Effector memory CD4-positive, alpha-beta T cell (primary cell): ENCODE results near the gene DCLK1.

Experiments
- DNase-seq, 3 donors: peaks; one replicate each; pipeline ENCODE4 v3.0.0-alpha.2; 2020
- H3K27ac ChIP-seq: 2 replicates; pipeline ENCODE4 v1.7.0; 2013; ENCODE audit warnings: mild to moderate bottlenecking, low read length, moderate library complexity; ENCODE audit not compliant: insufficient read depth, poor library complexity, severe bottlenecking
- H3K27me3 ChIP-seq: replicated peaks from 2 replicates; pipeline ENCODE4 v1.7.0; 2013; ENCODE audit warnings: mild to moderate bottlenecking, low read length; ENCODE audit not compliant: insufficient read depth, control insufficient read depth, poor library complexity, severe bottlenecking
- H3K36me3 ChIP-seq: 2 replicates; pipeline ENCODE4 v1.7.0; 2013; ENCODE audit warnings: mild to moderate bottlenecking, low read length, moderate library complexity; ENCODE audit not compliant: control insufficient read depth, insufficient read depth
- H3K4me1 ChIP-seq: 2 replicates; pipeline ENCODE4 v1.7.0; 2013; ENCODE audit warnings: low read length, mild to moderate bottlenecking; ENCODE audit not compliant: control insufficient read depth, insufficient read depth, poor library complexity, severe bottlenecking
- H3K4me3 ChIP-seq: 2 replicates; pipeline ENCODE4 v1.7.0; 2013; ENCODE audit warnings: low read length, low read depth, mild to moderate bottlenecking; ENCODE audit not compliant: insufficient read depth, poor library complexity, severe bottlenecking
- H3K9me3 ChIP-seq: 2 replicates; pipeline ENCODE4 v1.7.0; 2013; ENCODE audit warnings: mild to moderate bottlenecking, low read length, moderate library complexity; ENCODE audit not compliant: control insufficient read depth

DCLK1 gene

DNA sequence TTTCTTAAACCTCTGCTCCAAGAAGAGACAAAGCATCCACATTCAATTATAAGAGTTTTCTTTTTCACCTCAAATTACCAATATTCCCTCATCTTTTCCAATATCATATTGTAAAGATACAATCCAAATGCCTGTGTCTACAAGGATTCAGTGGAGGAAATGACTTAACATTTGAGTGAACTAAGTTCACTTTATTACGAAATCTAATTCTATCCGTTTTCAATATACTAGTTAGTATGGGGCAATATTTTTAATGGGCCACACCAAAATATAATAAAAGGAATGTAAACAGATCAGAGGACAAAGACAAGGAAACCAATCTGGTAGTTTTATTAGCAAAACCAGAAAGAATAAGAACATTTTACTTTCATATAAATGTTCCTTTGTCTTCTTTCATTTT, 136.0 kb downstream of the DCLK1 start:
- H3K27ac ChIP-seq, result no peak overlapping the region
- H3K27me3 ChIP-seq, result no peaks in the 10 kb centered on the region
- no peaks in the 10 kb centered on the region for H3K36me3 ChIP-seq
- no peak overlapping the region for H3K4me3 ChIP-seq
- H3K9me3 ChIP-seq, result no peaks in the 10 kb centered on the region
- DNase-seq, result no peak
- no peaks in the 10 kb centered on the region for H3K4me1 ChIP-seq

GRCh38 chr13:35994131-35994966, 136.8 kb downstream of the DCLK1 start:
- H3K27ac ChIP-seq, result no peak overlapping the region
- no peak overlapping the region for H3K4me3 ChIP-seq
- no peak for DNase-seq

DNA sequence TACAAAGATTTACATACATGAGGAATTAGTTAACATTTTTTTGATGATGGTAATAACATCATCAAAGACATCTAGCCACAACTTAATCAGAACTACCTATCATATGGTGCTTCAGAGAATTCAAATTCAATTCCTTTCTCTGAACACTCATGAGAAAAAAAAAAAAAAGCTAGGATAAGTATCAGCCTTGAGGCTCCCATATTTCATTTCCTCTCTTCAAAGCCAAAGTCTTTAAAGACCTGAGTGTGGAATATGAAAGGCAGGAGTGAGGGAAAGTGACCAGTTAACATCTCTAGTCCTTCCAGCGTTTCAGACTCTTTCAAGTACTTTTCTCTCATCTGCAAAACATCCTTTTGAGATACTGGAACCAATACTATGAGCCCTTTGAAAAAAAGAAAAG, 137.5 kb downstream of the DCLK1 start:
- DNase-seq, result no peak
- H3K4me1 ChIP-seq, result no peaks in the 10 kb centered on the region
- H3K27ac ChIP-seq, result no peak overlapping the region
- H3K27me3 ChIP-seq, result no peaks in the 10 kb centered on the region
- H3K4me3 ChIP-seq, result no peak overlapping the region
- H3K36me3 ChIP-seq, result no peaks in the 10 kb centered on the region
- H3K9me3 ChIP-seq, result no peaks in the 10 kb centered on the region

More at GRCh38 chr13:35994131-35994966, 136.8 kb downstream of the DCLK1 start:
- Histone ChIP-seq H3K4me1 (no peaks in the 10 kb centered on the region), H3K27me3 (no peaks in the 10 kb centered on the region), H3K9me3 (no peaks in the 10 kb centered on the region), H3K36me3 (no peaks in the 10 kb centered on the region)

DNA sequence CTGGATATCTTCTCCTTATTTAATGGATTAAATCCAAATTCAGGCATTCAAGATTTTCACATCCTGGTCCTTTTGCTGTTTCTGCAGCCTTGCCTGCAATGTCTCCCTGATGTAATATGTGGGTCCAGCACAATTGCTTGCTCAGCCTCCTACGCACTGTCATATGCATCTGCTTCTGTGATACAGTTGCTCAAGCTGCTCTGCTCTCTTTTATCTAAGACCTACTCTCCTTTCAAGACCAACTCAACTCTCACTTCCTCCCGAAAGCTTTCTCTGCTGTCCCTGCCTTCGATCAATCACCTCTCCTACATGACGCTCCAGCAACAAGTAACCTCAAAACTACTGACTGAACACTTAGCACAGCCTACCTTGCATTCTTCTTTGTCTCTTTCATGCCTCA, 138.2 kb downstream of the DCLK1 start:
- H3K27me3 ChIP-seq, result no peaks in the 10 kb centered on the region
- H3K27ac ChIP-seq, result no peak overlapping the region
- no peaks in the 10 kb centered on the region for H3K9me3 ChIP-seq
- no peaks in the 10 kb centered on the region for H3K36me3 ChIP-seq
- DNase-seq, result no peak
- no peaks in the 10 kb centered on the region for H3K4me1 ChIP-seq
- no peak overlapping the region for H3K4me3 ChIP-seq

DNA sequence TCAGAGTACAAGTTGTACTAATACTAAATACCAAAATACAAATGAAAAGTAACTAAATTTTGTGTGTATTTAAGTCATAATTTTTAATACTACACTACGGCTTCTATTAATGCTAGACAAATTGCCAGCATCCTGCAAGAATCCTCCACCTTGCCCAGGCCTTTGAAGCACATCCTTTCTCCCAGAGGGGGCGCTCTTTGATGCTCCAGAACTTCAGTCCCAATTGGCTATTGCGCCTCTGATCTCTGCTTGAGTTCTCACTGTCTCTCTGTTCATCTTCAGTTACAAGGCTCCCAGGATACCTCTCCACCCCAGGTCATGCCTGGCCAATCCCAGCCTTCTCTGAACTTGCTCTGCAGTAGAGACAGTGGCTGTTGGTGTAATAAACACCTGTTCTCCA, 141.0 kb downstream of the DCLK1 start:
- Histone ChIP-seq H3K4me1 (no peaks in the 10 kb centered on the region), H3K27ac (no peak overlapping the region), H3K36me3 (no peaks in the 10 kb centered on the region), H3K27me3 (no peaks in the 10 kb centered on the region), H3K9me3 (no peaks in the 10 kb centered on the region), H3K4me3 (no peak overlapping the region)
- DNase-seq, result no peak

GRCh38 chr13:35988648-35989081, 142.5 kb downstream of the DCLK1 start:
- Histone ChIP-seq H3K27ac (no peak overlapping the region), H3K4me1 (no peaks in the 10 kb centered on the region), H3K36me3 (no peaks in the 10 kb centered on the region), H3K9me3 (no peaks in the 10 kb centered on the region), H3K4me3 (no peak overlapping the region), H3K27me3 (no peaks in the 10 kb centered on the region)
- DNase-seq, result no peak

DNA sequence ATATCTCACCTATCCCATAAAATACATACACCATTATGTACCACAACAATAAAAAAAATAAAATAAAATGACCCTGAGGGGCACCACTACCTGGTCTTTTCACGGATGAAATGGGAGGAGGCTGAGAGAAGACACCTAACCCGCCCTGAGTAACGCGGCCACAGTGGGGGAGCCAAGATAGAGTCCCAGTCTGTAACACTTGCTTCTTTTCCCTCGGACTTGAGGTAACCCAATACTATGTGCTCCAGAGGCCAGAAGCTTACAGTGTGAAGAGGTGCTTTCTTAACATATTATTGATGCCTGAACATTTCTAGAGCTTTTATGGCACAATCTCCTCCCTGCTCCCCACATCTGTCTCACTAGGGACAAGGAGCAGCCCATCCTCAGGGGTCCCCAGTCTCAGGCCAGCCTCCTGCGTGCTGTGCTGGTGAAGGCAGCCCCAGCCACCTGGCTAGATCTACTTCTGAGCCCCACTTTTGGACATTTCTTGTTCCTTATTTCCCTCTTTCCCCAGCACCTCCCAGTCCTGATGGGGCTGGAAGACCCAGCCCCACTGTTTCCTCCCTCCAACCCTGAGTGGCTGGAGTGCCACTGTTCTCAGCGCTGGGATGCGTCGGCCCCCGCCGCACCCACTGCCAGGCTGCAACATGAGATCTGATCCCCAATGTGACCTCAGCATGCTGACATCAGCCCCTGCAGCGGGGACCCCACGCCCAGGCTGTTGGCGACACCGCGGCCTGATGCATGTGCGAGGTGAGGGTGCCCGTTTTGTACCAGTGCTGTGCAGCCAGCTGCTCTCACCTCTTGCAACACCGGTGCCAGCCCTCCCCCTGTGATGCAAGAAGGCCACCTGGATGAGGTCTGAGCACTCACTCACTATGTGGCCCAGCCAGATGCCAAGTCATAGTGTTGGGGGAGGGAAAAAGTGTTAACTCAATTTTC, 143.3 kb downstream of the DCLK1 start:
- no peaks in the 10 kb centered on the region for H3K27me3 ChIP-seq
- DNase-seq, result no peak
- H3K36me3 ChIP-seq, result no peaks in the 10 kb centered on the region
- H3K27ac ChIP-seq, result no peak overlapping the region
- no peaks in the 10 kb centered on the region for H3K9me3 ChIP-seq
- no peaks in the 10 kb centered on the region for H3K4me1 ChIP-seq
- no peak overlapping the region for H3K4me3 ChIP-seq

GRCh38 chr13:35984776-35985453, 146.3 kb downstream of the DCLK1 start:
- H3K36me3 ChIP-seq, result no peaks in the 10 kb centered on the region
- no peaks in the 10 kb centered on the region for H3K4me1 ChIP-seq
- no peaks in the 10 kb centered on the region for H3K27me3 ChIP-seq
- no peak for DNase-seq
- no peaks in the 10 kb centered on the region for H3K9me3 ChIP-seq
- no peak overlapping the region for H3K27ac ChIP-seq
- no peak overlapping the region for H3K4me3 ChIP-seq

DNA sequence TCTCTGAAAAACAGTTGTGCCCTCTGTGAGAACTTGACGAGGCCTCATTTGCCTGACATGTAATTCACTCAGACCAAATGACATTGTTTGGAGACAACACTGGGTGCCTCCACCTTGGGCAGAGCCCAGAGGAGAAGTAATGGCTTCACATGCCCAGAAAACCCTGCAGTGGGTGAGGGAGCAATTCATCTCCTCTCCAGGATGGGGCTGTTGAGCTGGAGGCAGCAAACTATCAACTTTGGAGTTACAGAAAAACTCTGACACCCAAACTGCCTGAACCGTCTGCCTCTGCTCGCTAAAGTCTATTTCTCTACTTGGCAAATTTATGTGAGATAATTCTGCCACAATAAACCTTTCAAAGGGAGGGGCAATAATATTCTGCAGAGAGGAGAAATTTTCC, 146.9 kb downstream of the DCLK1 start:
- no peak overlapping the region for H3K4me3 ChIP-seq
- no peaks in the 10 kb centered on the region for H3K36me3 ChIP-seq
- DNase-seq, result no peak
- no peak overlapping the region for H3K27ac ChIP-seq
- H3K4me1 ChIP-seq, result no peaks in the 10 kb centered on the region
- no peaks in the 10 kb centered on the region for H3K27me3 ChIP-seq
- no peaks in the 10 kb centered on the region for H3K9me3 ChIP-seq
